Measurements from ENCODE around the gene SMIM24.

DNA sequence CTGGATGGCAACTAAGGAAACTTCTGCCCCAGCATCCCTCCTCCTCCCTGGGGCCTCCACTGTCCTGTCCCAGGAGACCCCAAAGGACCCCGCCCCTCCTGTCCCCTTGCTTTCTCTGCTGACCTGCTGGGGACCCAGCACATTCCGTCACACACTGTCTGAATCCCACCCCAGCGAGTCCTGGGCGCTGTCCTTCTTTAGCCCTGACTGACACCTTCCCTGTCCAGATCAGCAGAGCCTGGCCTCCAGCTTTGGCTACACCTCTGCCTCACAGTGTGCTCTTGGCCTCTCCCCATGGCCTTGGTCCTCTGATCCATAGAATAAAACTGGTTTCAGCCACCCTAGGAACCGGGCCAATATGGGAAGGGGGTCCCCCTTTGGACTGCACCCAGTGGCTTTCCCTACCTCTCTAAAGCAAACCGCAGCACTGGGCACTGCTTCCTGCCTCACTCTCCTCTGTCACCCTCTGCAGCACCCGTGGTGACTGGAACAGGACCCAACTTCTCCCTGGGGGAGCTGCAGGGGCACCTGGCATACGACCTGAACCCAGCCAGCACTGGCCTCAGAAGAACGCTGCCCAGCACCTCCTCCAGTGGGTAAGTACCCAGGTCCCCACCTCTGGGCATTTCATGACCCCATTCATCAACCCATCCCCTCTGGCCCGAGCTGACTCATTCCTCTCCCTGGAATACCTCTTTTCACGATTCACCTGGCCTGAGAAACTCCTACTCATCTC lies 46.4 kb downstream of the SMIM24 start:
- TF ChIP-seq CTCF (IDR thresholded peaks at IDR 0.05) = no peak
- TF ChIP-seq EP300 (IDR thresholded peaks at IDR 0.05) = no peak
